Neural progenitor cell (in vitro differentiated cells): Measurements from ENCODE around the gene NEU2. TPM values are rescaled to one million over a fixed set of nuclear protein-coding genes. Genes with fewer than 3 reads are reported as not detected.

Source experiments
- DNase-seq: peaks from one replicate; pipeline ENCODE4 v3.0.0-alpha.2; 2016; ENCODE audit warnings: low spot score
- H2AFZ ChIP-seq: fragments of 200-600 bp; sonication (generic); replicated peaks from 2 replicates; pipeline ENCODE4 v1.6.1; 2016; ENCODE audit warnings: antibody characterized with exemption
- H3F3A ChIP-seq: fragments of 200-600 bp; sonication (generic); 2 replicates; pipeline ENCODE4 v1.6.1; 2016; ENCODE audit warnings: antibody characterized with exemption, low read depth
- H3K27ac ChIP-seq: fragments of 200-600 bp; sonication (generic); 2 replicates; pipeline ENCODE4 v1.5.1; 2016; ENCODE audit warnings: mild to moderate bottlenecking
- H3K27me3 ChIP-seq: fragments of 200-600 bp; sonication (generic); 2 replicates; pipeline ENCODE4 v1.6.1; 2016; ENCODE audit warnings: mild to moderate bottlenecking, moderate library complexity
- H3K36me3 ChIP-seq: fragments of 200-600 bp; sonication (generic); 2 replicates; pipeline ENCODE4 v1.5.1; 2016
- H3K4me1 ChIP-seq: fragments of 200-600 bp; sonication (generic); 2 replicates; pipeline ENCODE4 v1.6.1; 2016; ENCODE audit warnings: mixed run types
- H3K4me2 ChIP-seq: fragments of 200-600 bp; sonication (generic); 2 replicates; pipeline ENCODE4 v1.6.1; 2016
- H3K4me3 ChIP-seq: fragments of 200-600 bp; sonication (generic); 2 replicates; pipeline ENCODE4 v1.5.1; 2016
- H3K79me2 ChIP-seq: fragments of 200-600 bp; sonication (generic); 2 replicates; pipeline ENCODE4 v1.6.1; 2016; ENCODE audit warnings: low read depth
- H3K9ac ChIP-seq: fragments of 200-600 bp; sonication (generic); 2 replicates; pipeline ENCODE4 v1.6.1; 2016
- H3K9me3 ChIP-seq: fragments of 200-600 bp; sonication (generic); 2 replicates; pipeline ENCODE4 v1.5.1; 2016; ENCODE audit warnings: low read depth
- H4K20me1 ChIP-seq: fragments of 200-600 bp; sonication (generic); 2 replicates; pipeline ENCODE4 v1.6.1; 2016; ENCODE audit warnings: low read depth
- H3K27ac Mint-ChIP-seq: 3 replicates; pipeline ENCODE4 v1.8.0; 2021; ENCODE audit warnings: mixed read lengths
- H3K27me3 Mint-ChIP-seq: 2 replicates; pipeline ENCODE4 v1.8.0; 2022; ENCODE audit warnings: low read depth, mild to moderate bottlenecking, inconsistent platforms, moderate library complexity, mixed read lengths; ENCODE audit not compliant: insufficient read depth
- H3K36me3 Mint-ChIP-seq: 3 replicates; pipeline ENCODE4 v1.8.0; 2021; ENCODE audit warnings: mixed read lengths
- H3K4me1 Mint-ChIP-seq: 3 replicates; pipeline ENCODE4 v1.8.0; 2021; ENCODE audit warnings: mixed read lengths
- H3K4me3 Mint-ChIP-seq: 3 replicates; pipeline ENCODE4 v1.8.0; 2021; ENCODE audit warnings: mild to moderate bottlenecking, moderate library complexity, mixed read lengths
- H3K9me3 Mint-ChIP-seq: 3 replicates; pipeline ENCODE4 v1.8.0; 2020; ENCODE audit warnings: mixed read lengths
- EZH2 ChIP-seq: fragments of 200-600 bp; sonication (generic); IDR thresholded peaks from 2 replicates; pipeline ENCODE4 v1.6.1; 2017; ENCODE audit warnings: antibody characterized with exemption, mild to moderate bottlenecking, moderate library complexity
- EZH2phosphoT487 ChIP-seq: fragments of 200-600 bp; sonication (generic); IDR thresholded peaks from 2 replicates; pipeline ENCODE4 v1.6.1; 2017; ENCODE audit warnings: antibody characterized with exemption
- total RNA-seq: library from RNA; depleted of rRNA; stranded (reverse); fragments of >200 nt; gene quantifications from 2 replicates; pipeline ENCODE4 v1.2.3, GENCODE V29; 2015; ENCODE audit warnings: low replicate concordance
- TF ChIP-seq, protein P1 (sequence below): fragments of 200-600 bp; sonication (generic); IDR thresholded peaks from 2 replicates; pipeline ENCODE4 v1.5.1; 2017; ENCODE audit warnings: antibody characterized with exemption, mild to moderate bottlenecking

Gene NEU2
- total RNA-seq, 1 donor from 2014 or later = not detected

DNA sequence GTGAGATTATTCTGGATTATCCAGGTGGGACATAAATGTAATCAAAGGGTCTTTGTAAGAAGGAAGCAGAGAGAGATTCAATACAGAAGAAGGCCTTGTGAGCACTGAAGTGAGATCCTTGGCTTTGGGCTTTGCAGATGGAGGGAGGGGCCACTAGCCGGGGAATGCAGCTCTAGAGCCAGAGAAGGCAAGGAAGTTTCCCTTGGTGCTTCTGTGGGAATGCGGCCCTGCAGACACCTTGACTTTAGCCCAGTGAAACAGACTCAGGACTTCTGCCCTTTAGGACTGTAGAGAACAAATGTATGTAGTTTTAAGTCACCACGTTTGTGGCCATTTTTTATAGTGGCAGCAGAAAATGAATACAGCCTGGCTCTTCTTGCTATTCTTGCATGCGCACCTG, 8.1 kb downstream of the NEU2 start:
- H3K27ac Mint-ChIP-seq = peak overlapping the region; percentile 64
- H3K4me1 ChIP-seq = no peaks in the 10 kb centered on the region
- H3K27ac ChIP-seq = no peak overlapping the region
- H3K36me3 Mint-ChIP-seq = no peaks in the 10 kb centered on the region
- no peak overlapping the region for H2AFZ ChIP-seq
- DNase-seq = no peak
- no peak overlapping the region for H3K9ac ChIP-seq
- H3K27me3 Mint-ChIP-seq = peaks cover 5% of the 10 kb centered on the region
- peaks cover 14% of the 10 kb centered on the region for H3F3A ChIP-seq
- H3K4me1 Mint-ChIP-seq = peaks cover 3% of the 10 kb centered on the region
- no peaks in the 10 kb centered on the region for H3K79me2 ChIP-seq
- H3K4me3 Mint-ChIP-seq = no peak overlapping the region
- no peaks in the 10 kb centered on the region for H3K9me3 Mint-ChIP-seq
- TF ChIP-seq EZH2phosphoT487 (no peak), EZH2 (no peak)
- TF ChIP-seq, protein P1, sequence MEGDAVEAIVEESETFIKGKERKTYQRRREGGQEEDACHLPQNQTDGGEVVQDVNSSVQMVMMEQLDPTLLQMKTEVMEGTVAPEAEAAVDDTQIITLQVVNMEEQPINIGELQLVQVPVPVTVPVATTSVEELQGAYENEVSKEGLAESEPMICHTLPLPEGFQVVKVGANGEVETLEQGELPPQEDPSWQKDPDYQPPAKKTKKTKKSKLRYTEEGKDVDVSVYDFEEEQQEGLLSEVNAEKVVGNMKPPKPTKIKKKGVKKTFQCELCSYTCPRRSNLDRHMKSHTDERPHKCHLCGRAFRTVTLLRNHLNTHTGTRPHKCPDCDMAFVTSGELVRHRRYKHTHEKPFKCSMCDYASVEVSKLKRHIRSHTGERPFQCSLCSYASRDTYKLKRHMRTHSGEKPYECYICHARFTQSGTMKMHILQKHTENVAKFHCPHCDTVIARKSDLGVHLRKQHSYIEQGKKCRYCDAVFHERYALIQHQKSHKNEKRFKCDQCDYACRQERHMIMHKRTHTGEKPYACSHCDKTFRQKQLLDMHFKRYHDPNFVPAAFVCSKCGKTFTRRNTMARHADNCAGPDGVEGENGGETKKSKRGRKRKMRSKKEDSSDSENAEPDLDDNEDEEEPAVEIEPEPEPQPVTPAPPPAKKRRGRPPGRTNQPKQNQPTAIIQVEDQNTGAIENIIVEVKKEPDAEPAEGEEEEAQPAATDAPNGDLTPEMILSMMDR = no peak
- H3K27me3 ChIP-seq = no peaks in the 10 kb centered on the region
- H4K20me1 ChIP-seq = no peaks in the 10 kb centered on the region
- no peak overlapping the region for H3K4me2 ChIP-seq
- no peak overlapping the region for H3K4me3 ChIP-seq
- no peaks in the 10 kb centered on the region for H3K9me3 ChIP-seq
- H3K36me3 ChIP-seq = no peaks in the 10 kb centered on the region

DNA sequence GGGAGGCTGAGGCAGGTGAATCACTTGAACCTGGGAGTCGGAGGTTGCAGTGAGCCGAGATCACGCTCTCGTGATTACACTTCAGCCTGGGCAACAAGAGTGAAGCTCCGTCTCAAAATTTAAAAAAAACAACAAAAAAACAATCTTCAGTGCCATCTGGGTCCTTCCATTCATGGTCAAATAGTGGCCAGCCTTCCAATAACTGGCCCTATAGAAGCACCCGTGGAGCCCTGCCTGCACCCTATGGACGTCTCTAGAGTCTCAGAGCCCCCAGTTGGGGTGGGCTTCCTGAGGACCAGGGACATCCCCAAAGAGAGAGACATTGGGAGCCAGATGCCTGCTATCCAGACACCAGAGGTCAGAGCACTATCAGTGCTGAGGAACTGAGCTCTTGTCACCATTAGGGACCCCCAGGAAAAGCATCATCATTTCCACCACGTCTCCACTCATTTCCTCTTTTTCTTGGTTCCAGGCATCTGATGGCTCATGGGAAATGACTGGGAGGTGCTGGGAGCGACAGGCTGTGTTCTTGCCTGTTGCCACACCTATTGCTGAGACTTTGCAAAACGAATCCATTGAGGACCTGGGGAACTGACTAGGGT, 9.4 kb downstream of the NEU2 start:
- peaks cover 1% of the 10 kb centered on the region for H3F3A ChIP-seq
- no peak for DNase-seq
- Mint-ChIP-seq H3K4me1 (no peaks in the 10 kb centered on the region), H3K36me3 (no peaks in the 10 kb centered on the region), H3K27me3 (peaks cover 5% of the 10 kb centered on the region), H3K9me3 (no peaks in the 10 kb centered on the region), H3K4me3 (no peak overlapping the region), H3K27ac (no peak overlapping the region)
- no peak overlapping the region for H3K9ac ChIP-seq
- TF ChIP-seq EZH2phosphoT487 (no peak), EZH2 (no peak)
- TF ChIP-seq, protein P1 = no peak
- H3K36me3 ChIP-seq = no peaks in the 10 kb centered on the region
- H3K4me2 ChIP-seq = no peak overlapping the region
- no peaks in the 10 kb centered on the region for H3K79me2 ChIP-seq
- H4K20me1 ChIP-seq = no peaks in the 10 kb centered on the region
- no peaks in the 10 kb centered on the region for H3K4me1 ChIP-seq
- no peak overlapping the region for H2AFZ ChIP-seq
- no peaks in the 10 kb centered on the region for H3K27me3 ChIP-seq
- H3K4me3 ChIP-seq = no peak overlapping the region
- H3K27ac ChIP-seq = no peak overlapping the region
- H3K9me3 ChIP-seq = no peaks in the 10 kb centered on the region

DNA sequence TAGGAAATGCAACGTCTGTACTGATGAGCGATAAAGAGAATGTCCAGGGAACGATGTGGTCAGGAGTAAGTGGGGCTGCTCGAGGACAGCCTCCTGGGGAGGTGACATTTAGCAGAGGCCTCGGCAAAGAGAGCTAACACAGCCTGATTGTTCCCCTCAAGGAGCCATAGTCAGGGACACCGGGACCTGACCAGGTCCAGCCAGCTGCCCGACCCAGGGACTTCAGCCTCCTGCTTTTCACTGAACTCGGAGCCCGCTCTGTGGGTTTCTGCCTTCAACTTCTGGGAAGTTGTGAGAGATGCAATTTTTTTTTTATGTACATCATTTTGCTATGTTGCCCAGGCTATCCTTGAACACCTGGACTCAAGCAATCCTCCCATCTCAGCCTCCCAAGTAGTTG, 10.1 kb downstream of the NEU2 start:
- Histone ChIP-seq H3K4me3 (no peak overlapping the region), H3K4me2 (no peak overlapping the region), H2AFZ (no peak overlapping the region), H3K9me3 (no peaks in the 10 kb centered on the region), H3K4me1 (no peaks in the 10 kb centered on the region), H3F3A (no peaks in the 10 kb centered on the region), H3K36me3 (no peaks in the 10 kb centered on the region), H3K9ac (no peak overlapping the region), H3K27ac (no peak overlapping the region), H3K27me3 (no peaks in the 10 kb centered on the region), H3K79me2 (no peaks in the 10 kb centered on the region), H4K20me1 (no peaks in the 10 kb centered on the region)
- H3K9me3 Mint-ChIP-seq = no peaks in the 10 kb centered on the region
- no peak overlapping the region for H3K4me3 Mint-ChIP-seq
- H3K27me3 Mint-ChIP-seq = peaks cover 5% of the 10 kb centered on the region
- no peak for TF ChIP-seq EZH2
- no peak for TF ChIP-seq EZH2phosphoT487
- no peaks in the 10 kb centered on the region for H3K36me3 Mint-ChIP-seq
- no peaks in the 10 kb centered on the region for H3K4me1 Mint-ChIP-seq
- DNase-seq = no peak
- no peak overlapping the region for H3K27ac Mint-ChIP-seq

DNA sequence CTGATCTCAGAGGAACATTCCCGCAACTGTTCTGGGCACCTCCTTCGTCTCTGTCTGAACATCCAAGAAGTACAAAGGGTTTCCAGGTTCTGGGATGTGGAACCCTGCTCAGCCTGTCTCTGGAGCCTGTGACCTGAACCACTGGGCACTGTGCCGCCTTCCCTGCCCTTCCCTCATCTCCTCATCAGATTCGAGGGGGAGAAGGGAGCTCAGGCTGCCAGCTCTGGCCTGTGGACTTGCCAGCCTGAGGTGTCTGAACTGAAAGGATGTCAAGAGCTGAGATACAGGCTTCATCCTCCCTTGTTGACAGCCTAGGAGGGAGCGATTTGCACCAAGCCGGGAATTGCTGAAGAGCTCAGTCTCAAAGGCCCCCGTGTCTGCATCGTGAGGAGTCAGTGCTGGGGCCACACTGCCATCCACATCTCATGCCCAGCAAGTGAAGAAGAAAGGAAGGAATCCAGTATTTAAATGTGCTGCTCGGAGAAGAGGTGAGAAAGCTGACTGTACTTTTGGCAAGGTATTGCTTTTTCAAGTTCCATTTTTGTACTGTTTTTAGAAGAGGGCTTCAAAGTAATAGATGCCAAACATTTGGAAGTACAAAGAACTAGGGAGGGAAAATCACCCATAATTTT, 12.6 kb downstream of the NEU2 start:
- no peaks in the 10 kb centered on the region for H3K4me1 ChIP-seq
- no peak overlapping the region for H2AFZ ChIP-seq
- no peak overlapping the region for H3K4me3 ChIP-seq
- DNase-seq = no peak
- H3K27ac ChIP-seq = no peak overlapping the region
- H3K36me3 ChIP-seq = no peaks in the 10 kb centered on the region
- TF ChIP-seq EZH2 (no peak), EZH2phosphoT487 (no peak)
- TF ChIP-seq, protein P1 = no peak
- no peak overlapping the region for H3K4me3 Mint-ChIP-seq
- H4K20me1 ChIP-seq = no peaks in the 10 kb centered on the region
- H3K27me3 Mint-ChIP-seq = peaks cover 11% of the 10 kb centered on the region
- H3K4me2 ChIP-seq = no peak overlapping the region
- no peaks in the 10 kb centered on the region for H3K9me3 Mint-ChIP-seq
- H3F3A ChIP-seq = no peaks in the 10 kb centered on the region
- H3K36me3 Mint-ChIP-seq = no peaks in the 10 kb centered on the region
- H3K9me3 ChIP-seq = no peaks in the 10 kb centered on the region
- H3K27ac Mint-ChIP-seq = no peak overlapping the region
- H3K27me3 ChIP-seq = peaks cover 2% of the 10 kb centered on the region
- H3K4me1 Mint-ChIP-seq = peaks cover 7% of the 10 kb centered on the region
- no peaks in the 10 kb centered on the region for H3K79me2 ChIP-seq
- H3K9ac ChIP-seq = no peak overlapping the region
